K562 (cell line): Measurements from ENCODE around the gene MAML3. TPM values are rescaled to one million over a fixed set of nuclear protein-coding genes. Genes with fewer than 3 reads are reported as not detected.
A peak's percentile ranks its signal among the peaks of the same experiment; 100 is the strongest.

ENCODE experiments used
- ATAC-seq: fragments of 200-7000 bp; cut with Tn5 transposase; 3 replicates; pipeline ENCODE4 v1.9.1; 2020; ENCODE audit warnings: moderate library complexity
- BruUV-seq: library from RNA; stranded (reverse); fragments of 400-500 nt; replicated peaks from 2 replicates; lab custom pipeline; 2021; lab: Mats Ljungman, UMichigan
- CTCF ChIA-PET: fragments of 300-600 bp; formaldehyde crosslinking; extraction: SDS; loops from one replicate; lab custom pipeline; 2021; ENCODE audit warnings: low intra/inter-chr PET ratio; lab: Yijun Ruan, JAX
- POLR2A ChIA-PET: fragments of 300-600, 350-650 bp; sonication (Branson Sonifier 250); formaldehyde crosslinking; extraction: SDS; loops from one replicate; lab custom pipeline; 2021; ENCODE audit warnings: antibody characterized with exemption, inconsistent platforms; lab: Yijun Ruan, JAX
- DNase-seq, 4 experiments: peaks; one replicate each; pipeline versions ENCODE4 v3.0.0 to v3.0.0-alpha.2; 2011 to 2018; ENCODE audit warnings: low spot score in 3 of 4, mixed read lengths in 3 of 4; ENCODE audit errors: extremely low read depth in 1 of 4
- FAIRE-seq: peaks from 2 replicates; lab custom pipeline; 2011; peaks lifted over from hg19 to GRCh38; lab: Jason Lieb, UNC
- H2AFZ ChIP-seq: 2 replicates; pipeline ENCODE4 v1.6.0; 2011; ENCODE audit warnings: low read depth, low read length, control low read depth, inconsistent platforms
- H3K27ac ChIP-seq: fragments of 200-600 bp; 3 replicates; pipeline ENCODE4 v1.8.0; 2011; ENCODE audit warnings: low read depth, mild to moderate bottlenecking, control low read depth, inconsistent platforms, low read length, moderate library complexity, mixed read lengths; ENCODE audit errors: extremely low read depth
- H3K27me3 ChIP-seq, 2 experiments: fragments of 300-600 bp in 1 of 2; 2 replicates in 1 of 2; 3 replicates in 1 of 2; pipeline versions ENCODE4 v1.6.0 to v1.8.0; 2011; ENCODE audit warnings: inconsistent platforms in 2 of 2, low read length in 2 of 2, mild to moderate bottlenecking in 1 of 2, mixed read lengths in 1 of 2, moderate library complexity in 1 of 2; ENCODE audit not compliant: control insufficient read depth in 2 of 2, insufficient read depth in 2 of 2
- H3K36me3 ChIP-seq: fragments of 300-600 bp; 3 replicates; pipeline ENCODE4 v1.8.0; 2011; ENCODE audit warnings: mild to moderate bottlenecking, low read length, inconsistent platforms; ENCODE audit not compliant: control insufficient read depth, insufficient read depth
- H3K4me1 ChIP-seq, 2 experiments: fragments of 200-600 bp in 1 of 2; replicated peaks in 1 of 2; 2 replicates in 1 of 2; 3 replicates in 1 of 2; pipeline versions ENCODE4 v1.5.1 to v1.8.0; 2011; ENCODE audit warnings: inconsistent platforms in 2 of 2, low read length in 2 of 2, mild to moderate bottlenecking in 1 of 2, mixed read lengths in 1 of 2, moderate library complexity in 1 of 2; ENCODE audit not compliant: control insufficient read depth in 2 of 2, insufficient read depth in 2 of 2
- H3K4me2 ChIP-seq: 2 replicates; pipeline ENCODE4 v1.6.1; 2011; ENCODE audit warnings: low read length, control low read depth, inconsistent platforms, mixed read lengths; ENCODE audit not compliant: insufficient read depth
- H3K4me3 ChIP-seq: fragments of 200-600 bp; sonication (generic), shearing (Covaris generic); 2 replicates; pipeline ENCODE4 v1.5.1; 2016; ENCODE audit warnings: control low read depth, inconsistent platforms
- H3K79me2 ChIP-seq: fragments of 200-600 bp; 3 replicates; pipeline ENCODE4 v1.8.0; 2011; ENCODE audit warnings: low read length, inconsistent platforms; ENCODE audit not compliant: control insufficient read depth, insufficient read depth
- H3K9ac ChIP-seq, 2 experiments: 2 replicates each; pipeline versions ENCODE4 v1.6.0 to v1.6.1; 2011; ENCODE audit warnings: low read depth in 2 of 2, low read length in 2 of 2, control low read depth in 1 of 2, inconsistent platforms in 1 of 2, mild to moderate bottlenecking in 1 of 2, mixed read lengths in 1 of 2; ENCODE audit not compliant: insufficient read depth in 1 of 2
- H3K9me1 ChIP-seq: one replicate; pipeline ENCODE4 v1.6.0; 2011; ENCODE audit warnings: inconsistent platforms, mild to moderate bottlenecking, low read length, moderate library complexity; ENCODE audit not compliant: control insufficient read depth, insufficient read depth
- H3K9me3 ChIP-seq: replicated peaks from 2 replicates; pipeline ENCODE4 v1.5.1; 2011; ENCODE audit warnings: low read depth, low read length, inconsistent platforms; ENCODE audit not compliant: control insufficient read depth, insufficient read depth
- H4K20me1 ChIP-seq: replicated peaks from 2 replicates; pipeline ENCODE4 v1.6.1; 2011; ENCODE audit warnings: low read length, inconsistent platforms, mixed read lengths; ENCODE audit not compliant: control insufficient read depth, insufficient read depth
- CCNT2 ChIP-seq: IDR thresholded peaks from 2 replicates; pipeline ENCODE4 v1.6.1; 2011; ENCODE audit warnings: borderline replicate concordance, low read depth, mild to moderate bottlenecking, moderate library complexity, mixed read lengths, low read length; ENCODE audit not compliant: insufficient read length; ENCODE audit errors: extremely low read depth
- GMEB1 ChIP-seq: fragments of 250-450 bp; sonication (Bioruptor Pico); IDR thresholded peaks from 2 replicates; pipeline ENCODE4 v1.4.0; 2020; ENCODE audit warnings: mild to moderate bottlenecking
- HINFP ChIP-seq: fragments of 450-650 bp; conservative IDR thresholded peaks from 2 replicates; pipeline ENCODE4 v1.6.1; 2016; ENCODE audit warnings: missing genetic modification characterization, low read depth, mild to moderate bottlenecking, control low read depth, missing compliant biosample characterization
- HLTF ChIP-seq: fragments of 450-650 bp; IDR thresholded peaks from 2 replicates; pipeline ENCODE4 v1.6.1; 2016
- MAZ ChIP-seq, 2 experiments: fragments of 450-650 bp in 1 of 2; sonication (generic) in 1 of 2; formaldehyde crosslinking; IDR thresholded peaks in 1 of 2; conservative IDR thresholded peaks in 1 of 2; 2 replicates each; pipeline versions ENCODE4 v1.4.0 to v1.5.0; 2020; ENCODE audit warnings: mild to moderate bottlenecking in 1 of 2, missing genetic modification reagents in 1 of 2
- NEUROD1 ChIP-seq: fragments of 150-350 bp; IDR thresholded peaks from 2 replicates; pipeline ENCODE4 v1.6.1; 2014; ENCODE audit warnings: borderline replicate concordance, low read length, low read depth; ENCODE audit not compliant: partially characterized antibody
- NR3C1 ChIP-seq: sonication (generic); formaldehyde crosslinking; IDR thresholded peaks from 2 replicates; pipeline ENCODE4 v1.8.1; 2022; ENCODE audit warnings: missing genetic modification reagents
- RBM34 ChIP-seq: fragments of 200-400 bp; formaldehyde crosslinking; IDR thresholded peaks from 2 replicates; pipeline ENCODE4 v1.6.1; 2018; ENCODE audit warnings: low read length, borderline replicate concordance; ENCODE audit not compliant: insufficient read depth
- YBX1 ChIP-seq: fragments of 450-650 bp; IDR thresholded peaks from 2 replicates; pipeline ENCODE4 v1.7.1; 2016; ENCODE audit warnings: mild to moderate bottlenecking
- ZEB2 ChIP-seq: fragments of 450-650 bp; IDR thresholded peaks from 2 replicates; pipeline ENCODE4 v1.6.1; 2016
- ZNF639 ChIP-seq, 2 experiments: fragments of 200-800 bp in 1 of 2; sonication (Bioruptor generic) in 1 of 2; sonication (generic) in 1 of 2; formaldehyde crosslinking in 1 of 2; IDR thresholded peaks in 1 of 2; conservative IDR thresholded peaks in 1 of 2; 2 replicates each; pipeline versions ENCODE4 v1.5.0 to v1.6.1; 2016 to 2020; ENCODE audit warnings: missing compliant biosample characterization in 1 of 2, missing genetic modification characterization in 1 of 2, missing genetic modification reagents in 1 of 2
- ZNF655 ChIP-seq: fragments of 250-450 bp; sonication (Bioruptor Pico); IDR thresholded peaks from 2 replicates; pipeline ENCODE4 v1.5.0; 2021
- WGBS: fragments of 100-300 bp; shearing (Covaris generic); methylation state at CpG from one replicate; pipeline ENCODE4 v1.1.6; 2016; ENCODE audit warnings: low coverage, mixed read lengths; ENCODE audit not compliant: insufficient coverage; ENCODE audit errors: missing lambda C conversion rate; 5-methylcytosine and 5-hydroxymethylcytosine counted together
- in situ Hi-C: fragments of 300-500 bp; cut with MboI; formaldehyde crosslinking; loops from 4 replicates; pipeline ENCODE4 v1.15.0; 2018; ENCODE audit warnings: inconsistent platforms, mixed read lengths
- intact Hi-C: fragments of 100-400 bp; cut with micrococcal nuclease; formaldehyde crosslinking; loops from 2 replicates; pipeline ENCODE4 v1.14.2; 2022
- polyA plus RNA-seq, 8 experiments: library from polyadenylated mRNA; depleted of rRNA in 4 of 8; stranded (reverse) in 5 of 8; unstranded in 3 of 8; fragments of >200 nt; fragmentation: Nextera tagmentation in 2 of 8; fragmentation: Illumina TruSeq in 1 of 8; extraction: Ambion mirVana in 2 of 8; extraction: Trizol in 1 of 8; gene quantifications; 2 replicates each; pipeline versions ENCODE4 v1.2.1 to v1.2.3, GENCODE V29; 2011 to 2014; ENCODE audit warnings: inconsistent platforms in 1 of 8, missing spikeins in 1 of 8
- total RNA-seq, 7 experiments: library from RNA; depleted of rRNA in 6 of 7; stranded (reverse); fragments of >200 nt in 6 of 7; fragmentation: Illumina TruSeq in 2 of 7; extraction: Trizol in 2 of 7; gene quantifications; 2 replicates each; pipeline versions ENCODE4 v1.2.1 to v1.2.3, GENCODE V29; 2011 to 2021; ENCODE audit warnings: low replicate concordance in 1 of 7

Gene MAML3
- total and polyA plus RNA-seq, 9 of the 15 experiments (the other 6 are each of a cell fraction or from before 2014, with no cell fraction given), result 0.01 to 0.55 (median 0.25) TPM

GRCh38 chr4:140150886-140151698 is 2.9 kb downstream of the MAML3 start:
- in situ Hi-C loops, result no loop called here
- TF ChIP-seq RBM34 (no peak), CCNT2 (peak; percentile 41), NEUROD1 (no peak), HLTF (no peak), NR3C1 (no peak), HINFP (tag) (no peak), ZNF655 (CRISPR knock-in tag) (no peak), ZEB2 (no peak), GMEB1 (no peak), ZNF639 (CRISPR knock-in tag; conservative IDR thresholded peaks at IDR 0.05 in 1 of 2, IDR thresholded peaks at IDR 0.05 in 1 of 2) (peak in 1 of 2 experiments; percentile 60; a peak in 2 of 4 replicates), MAZ (CRISPR knock-in tag; conservative IDR thresholded peaks at IDR 0.05 in 1 of 2, IDR thresholded peaks at IDR 0.05 in 1 of 2) (peak; percentile 47 to 75; a peak in 3 of 4 replicates), YBX1 (no peak)

More at GRCh38 chr4:140150886-140151698, 2.9 kb downstream of the MAML3 start:
- POLR2A ChIA-PET, result no interaction called here
- CTCF ChIA-PET, result no interaction called here
- Histone ChIP-seq H3K4me2 (peak overlapping the region; percentile 74), H3K4me1 (peaks cover 0 to 33% of the 10 kb centered on the region in 2 experiments; a peak in 3 of 5 replicates), H3K79me2 (no peaks in the 10 kb centered on the region), H3K27ac (peak overlapping the region; percentile 69), H3K27me3 (peaks cover 11 to 22% of the 10 kb centered on the region in 2 experiments; a peak in 4 of 5 replicates), H2AFZ (peak overlapping the region; percentile 79), H4K20me1 (no peaks in the 10 kb centered on the region), H3K36me3 (no peaks in the 10 kb centered on the region), H3K4me3 (peak overlapping the region; percentile 61), H3K9me3 (no peaks in the 10 kb centered on the region), H3K9ac (peak overlapping the region; percentile 37 to 86), H3K9me1 (no peaks in the 10 kb centered on the region)
- DNase-seq (peak; percentile 61 to 75 (median 74)), FAIRE-seq (no peak), ATAC-seq (peak; percentile 58)
- BruUV-seq, result no TSS peak
- WGBS, result 0% methylated on average over 23 of the region's 84 CpGs
- intact Hi-C loops, result loop anchor here (5.0 kb wide), 2 partner anchors 99 to 484 kb away; partner anchors contain the start of gene MGST2
